Lung (tissue), 12 donors: Measurements from ENCODE around the gene ROBO1. TPM values are rescaled to one million over a fixed set of nuclear protein-coding genes. Genes with fewer than 3 reads are reported as not detected.

ENCODE experiments used
- ATAC-seq: fragments of 200-7000 bp; cut with Tn5 transposase; one replicate; pipeline ENCODE4 v1.9.1; 2020; ENCODE audit warnings: moderate number of reproducible peaks; ENCODE audit not compliant: insufficient read depth, low FRiP score
- DNase-seq, 3 donors: peaks; one replicate each; pipeline ENCODE4 v3.0.0-alpha.2; 2013 to 2017
- H3K27ac ChIP-seq, 2 donors: one replicate each; pipeline ENCODE4 v1.5.1; 2013; ENCODE audit warnings: mild to moderate bottlenecking in 2 of 2, moderate library complexity in 2 of 2, control low read depth in 1 of 2, inconsistent platforms in 1 of 2, low read depth in 1 of 2, low read length in 1 of 2
- H3K27me3 ChIP-seq, 3 donors: one replicate each; pipeline ENCODE4 v1.5.1; 2013; ENCODE audit warnings: low read length in 2 of 3; ENCODE audit not compliant: control insufficient read depth in 3 of 3, insufficient read depth in 3 of 3
- H3K36me3 ChIP-seq, 4 donors: one replicate each; pipeline ENCODE4 v1.5.1; 2013; ENCODE audit warnings: low read length in 4 of 4, mild to moderate bottlenecking in 1 of 4, moderate library complexity in 1 of 4; ENCODE audit not compliant: control insufficient read depth in 4 of 4, insufficient read depth in 4 of 4
- H3K4me1 ChIP-seq, 5 donors: one replicate each; pipeline ENCODE4 v1.5.1; 2013; ENCODE audit warnings: low read length in 5 of 5, mild to moderate bottlenecking in 2 of 5, moderate library complexity in 1 of 5; ENCODE audit not compliant: control insufficient read depth in 5 of 5, insufficient read depth in 5 of 5
- H3K4me3 ChIP-seq: one replicate; pipeline ENCODE4 v1.5.1; 2013; ENCODE audit warnings: mild to moderate bottlenecking, control low read depth, moderate library complexity
- H3K9ac ChIP-seq, 2 donors: one replicate each; pipeline ENCODE4 v1.5.1; 2013; ENCODE audit warnings: low read length in 2 of 2, control low read depth in 1 of 2; ENCODE audit not compliant: insufficient read depth in 1 of 2
- H3K9me3 ChIP-seq, 4 donors: one replicate each; pipeline ENCODE4 v1.5.1; 2013; ENCODE audit warnings: low read length in 3 of 4, mild to moderate bottlenecking in 1 of 4, moderate library complexity in 1 of 4; ENCODE audit not compliant: control insufficient read depth in 4 of 4, insufficient read depth in 3 of 4
- CTCF ChIP-seq: IDR thresholded peaks from 2 replicates; pipeline ENCODE4 v1.5.1; 2012; ENCODE audit warnings: mild to moderate bottlenecking; ENCODE audit errors: control extremely low read depth, extremely low read depth
- WGBS, 2 donors: extraction: QIAGEN DNeasy Blood & Tissue Kit; methylation state at CpG; one replicate each; pipeline ENCODE4 v1.1.7; 2013; 5-methylcytosine and 5-hydroxymethylcytosine counted together
- polyA plus RNA-seq, 2 donors: library from polyadenylated mRNA; stranded (reverse); fragments of 200-250 nt; gene quantifications; one replicate each; pipeline ENCODE4 v1.2.1, GENCODE V29; 2013
- total RNA-seq, 2 donors: library from RNA; depleted of rRNA in 1 of 2; stranded (reverse); fragments of >200 nt in 1 of 2; gene quantifications; one replicate each; pipeline ENCODE4 v1.2.1, GENCODE V29; 2014 to 2021
- donor health status: control.
- donor health status: control.
- donor health status: Bipolar disorder and iron deficiency.
- donor health status: healthy.
- donor health status: DM: yes; HTN: yes; CAD: no.

ROBO1 gene
- total and polyA plus RNA-seq, 4 donors, result 2.6 to 72.6 (median 15.7) TPM

GRCh38 chr3:78728406-78729145 lies 1039.2 kb downstream of the ROBO1 start:
- H3K9ac ChIP-seq, result no peak overlapping the region
- H3K4me3 ChIP-seq, result no peak overlapping the region
- no peaks in the 10 kb centered on the region for H3K36me3 ChIP-seq
- 57 to 66% methylated on average over 5 of the region's 5 CpGs for WGBS, 2 donors
- ATAC-seq (no peak), DNase-seq (peak; percentile 84 to 95 (median 93))
- no peak overlapping the region for H3K27ac ChIP-seq
- peaks cover 0 to 35% (median 7%) of the 10 kb centered on the region in 5 donors for H3K4me1 ChIP-seq
- no peaks in the 10 kb centered on the region for H3K9me3 ChIP-seq
- no peaks in the 10 kb centered on the region for H3K27me3 ChIP-seq
- TF ChIP-seq CTCF, result no peak

GRCh38 chr3:78726545-78726944 lies 1041.3 kb downstream of the ROBO1 start:
- no peak for DNase-seq
- Histone ChIP-seq H3K4me1 (peaks cover 0 to 44% (median 7%) of the 10 kb centered on the region in 5 donors), H3K9me3 (no peaks in the 10 kb centered on the region), H3K4me3 (no peak overlapping the region), H3K9ac (no peak overlapping the region), H3K36me3 (no peaks in the 10 kb centered on the region), H3K27me3 (no peaks in the 10 kb centered on the region), H3K27ac (no peak overlapping the region)
- no peak for TF ChIP-seq CTCF
- 91 to 94% methylated on average over 3 of the region's 3 CpGs for WGBS, 2 donors
- no peak for ATAC-seq

GRCh38 chr3:78725703-78726246 lies 1042.0 kb downstream of the ROBO1 start:
- no peak for ATAC-seq
- 89 to 92% methylated on average over 2 of the region's 2 CpGs for WGBS, 2 donors

More at GRCh38 chr3:78725703-78726246, 1042.0 kb downstream of the ROBO1 start:
- no peaks in the 10 kb centered on the region for H3K9me3 ChIP-seq
- H3K4me1 ChIP-seq, result peaks cover 0 to 46% (median 7%) of the 10 kb centered on the region in 5 donors
- H3K9ac ChIP-seq, result no peak overlapping the region
- DNase-seq, result no peak
- TF ChIP-seq CTCF, result no peak
- H3K27me3 ChIP-seq, result no peaks in the 10 kb centered on the region
- H3K4me3 ChIP-seq, result no peak overlapping the region
- H3K27ac ChIP-seq, result no peak overlapping the region
- H3K36me3 ChIP-seq, result no peaks in the 10 kb centered on the region
